ENCODE results near the gene NOD1.

- no peak for TF ChIP-seq CTCF (IDR thresholded peaks at IDR 0.05)
- no peak for TF ChIP-seq POLR2A (IDR thresholded peaks at IDR 0.05)
- TF ChIP-seq POLR2AphosphoS5 (IDR thresholded peaks at IDR 0.05), result no peak
Observed at GRCh38 chr7:30467271-30467670, 11.3 kb downstream of the NOD1 start.

Measured in prostate gland (tissue), 2 donors.